Measurements from ENCODE around the gene CEL. TPM values are rescaled to one million over a fixed set of nuclear protein-coding genes. Genes with fewer than 3 reads are reported as not detected.
"Not testable (repeated sequence)": the region's sequence is repeated elsewhere in the genome, so short reads cannot be mapped to it uniquely, and the experiment has no call there.

The CEL gene
- total RNA-seq, 1 experiment from 2014 or later, result 6.6 TPM

- no peak for TF ChIP-seq FOXP1 (CRISPR knock-in tag; IDR thresholded peaks at IDR 0.05; ENCODE audit: borderline replicate concordance)
Measured at GRCh38 chr9:133067006-133067405, 5.2 kb downstream of the CEL start (continued).

GRCh38 chr9:133067813-133068212 is 6.0 kb downstream of the CEL start:
- ATAC-seq, result no peak
- Mint-ChIP-seq H3K36me3 (peaks cover 3% of the 10 kb centered on the region), H3K4me1 (peaks cover 4% of the 10 kb centered on the region), H3K4me3 (no peak overlapping the region), H3K9me3 (no peaks in the 10 kb centered on the region), H3K27me3 (ENCODE audit: low read depth) (no peaks in the 10 kb centered on the region), H3K27ac (no peak overlapping the region)
- ChIA-PET CTCF (interaction anchor here (1.0 to 1.2 kb wide), 3 partner anchors 12 to 46 kb away, joined by 3 to 4 read pairs (median 4); no protein-coding TSS in a partner anchor), POLR2A (no interaction called here)
- TF ChIP-seq EMX1 (CRISPR knock-in tag; IDR thresholded peaks at IDR 0.05), result no peak
- TF ChIP-seq, protein P1, sequence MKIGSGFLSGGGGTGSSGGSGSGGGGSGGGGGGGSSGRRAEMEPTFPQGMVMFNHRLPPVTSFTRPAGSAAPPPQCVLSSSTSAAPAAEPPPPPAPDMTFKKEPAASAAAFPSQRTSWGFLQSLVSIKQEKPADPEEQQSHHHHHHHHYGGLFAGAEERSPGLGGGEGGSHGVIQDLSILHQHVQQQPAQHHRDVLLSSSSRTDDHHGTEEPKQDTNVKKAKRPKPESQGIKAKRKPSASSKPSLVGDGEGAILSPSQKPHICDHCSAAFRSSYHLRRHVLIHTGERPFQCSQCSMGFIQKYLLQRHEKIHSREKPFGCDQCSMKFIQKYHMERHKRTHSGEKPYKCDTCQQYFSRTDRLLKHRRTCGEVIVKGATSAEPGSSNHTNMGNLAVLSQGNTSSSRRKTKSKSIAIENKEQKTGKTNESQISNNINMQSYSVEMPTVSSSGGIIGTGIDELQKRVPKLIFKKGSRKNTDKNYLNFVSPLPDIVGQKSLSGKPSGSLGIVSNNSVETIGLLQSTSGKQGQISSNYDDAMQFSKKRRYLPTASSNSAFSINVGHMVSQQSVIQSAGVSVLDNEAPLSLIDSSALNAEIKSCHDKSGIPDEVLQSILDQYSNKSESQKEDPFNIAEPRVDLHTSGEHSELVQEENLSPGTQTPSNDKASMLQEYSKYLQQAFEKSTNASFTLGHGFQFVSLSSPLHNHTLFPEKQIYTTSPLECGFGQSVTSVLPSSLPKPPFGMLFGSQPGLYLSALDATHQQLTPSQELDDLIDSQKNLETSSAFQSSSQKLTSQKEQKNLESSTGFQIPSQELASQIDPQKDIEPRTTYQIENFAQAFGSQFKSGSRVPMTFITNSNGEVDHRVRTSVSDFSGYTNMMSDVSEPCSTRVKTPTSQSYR (CRISPR knock-in tag; IDR thresholded peaks at IDR 0.05), result no peak
- DNase-seq (ENCODE audit: low spot score), result no peak

DNA sequence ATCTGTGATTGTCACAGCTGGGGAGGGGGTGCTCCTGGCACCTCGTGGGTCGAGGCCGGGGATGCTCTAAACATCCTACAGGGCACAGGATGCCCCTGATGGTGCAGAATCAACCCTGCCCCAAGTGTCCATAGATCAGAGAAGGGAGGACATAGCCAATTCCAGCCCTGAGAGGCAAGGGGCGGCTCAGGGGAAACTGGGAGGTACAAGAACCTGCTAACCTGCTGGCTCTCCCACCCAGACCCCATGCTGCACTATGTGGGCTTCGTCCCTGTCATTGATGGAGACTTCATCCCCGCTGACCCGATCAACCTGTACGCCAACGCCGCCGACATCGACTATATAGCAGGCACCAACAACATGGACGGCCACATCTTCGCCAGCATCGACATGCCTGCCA is 6.7 kb downstream of the CEL start:
- H3K27me3 Mint-ChIP-seq (ENCODE audit: low read depth); ATAC-seq; H3K4me1 Mint-ChIP-seq; DNase-seq (ENCODE audit: low spot score); H3K4me3 Mint-ChIP-seq; H3K27ac Mint-ChIP-seq; POLR2A ChIA-PET; H3K9me3 Mint-ChIP-seq; H3K36me3 Mint-ChIP-seq: not testable (repeated sequence)
- CTCF ChIA-PET, result interaction anchor here (1.2 kb wide), 1 partner anchor 46 kb away, joined by 3 read pairs; no protein-coding TSS in a partner anchor

- ATAC-seq; H3K9me3 Mint-ChIP-seq; POLR2A ChIA-PET; H3K27me3 Mint-ChIP-seq (ENCODE audit: low read depth); H3K27ac Mint-ChIP-seq; H3K4me3 Mint-ChIP-seq; H3K36me3 Mint-ChIP-seq; H3K4me1 Mint-ChIP-seq; DNase-seq (ENCODE audit: low spot score): not testable (repeated sequence)
- CTCF ChIA-PET, result interaction anchor here (1.2 kb wide), 1 partner anchor 10 kb away, joined by 4 read pairs; no protein-coding TSS in a partner anchor
Measured at GRCh38 chr9:133070500-133070961, 8.8 kb downstream of the CEL start.

- H3K9me3 Mint-ChIP-seq; POLR2A ChIA-PET; DNase-seq (ENCODE audit: low spot score); H3K27me3 Mint-ChIP-seq (ENCODE audit: low read depth); H3K36me3 Mint-ChIP-seq; H3K4me1 Mint-ChIP-seq; ATAC-seq; H3K27ac Mint-ChIP-seq; H3K4me3 Mint-ChIP-seq: not testable (repeated sequence)
- CTCF ChIA-PET, result interaction anchor here (1.1 kb wide), 1 partner anchor 73 kb away, joined by 6 read pairs; no protein-coding TSS in a partner anchor
Measured at GRCh38 chr9:133070985-133071384, 9.2 kb downstream of the CEL start.

DNA sequence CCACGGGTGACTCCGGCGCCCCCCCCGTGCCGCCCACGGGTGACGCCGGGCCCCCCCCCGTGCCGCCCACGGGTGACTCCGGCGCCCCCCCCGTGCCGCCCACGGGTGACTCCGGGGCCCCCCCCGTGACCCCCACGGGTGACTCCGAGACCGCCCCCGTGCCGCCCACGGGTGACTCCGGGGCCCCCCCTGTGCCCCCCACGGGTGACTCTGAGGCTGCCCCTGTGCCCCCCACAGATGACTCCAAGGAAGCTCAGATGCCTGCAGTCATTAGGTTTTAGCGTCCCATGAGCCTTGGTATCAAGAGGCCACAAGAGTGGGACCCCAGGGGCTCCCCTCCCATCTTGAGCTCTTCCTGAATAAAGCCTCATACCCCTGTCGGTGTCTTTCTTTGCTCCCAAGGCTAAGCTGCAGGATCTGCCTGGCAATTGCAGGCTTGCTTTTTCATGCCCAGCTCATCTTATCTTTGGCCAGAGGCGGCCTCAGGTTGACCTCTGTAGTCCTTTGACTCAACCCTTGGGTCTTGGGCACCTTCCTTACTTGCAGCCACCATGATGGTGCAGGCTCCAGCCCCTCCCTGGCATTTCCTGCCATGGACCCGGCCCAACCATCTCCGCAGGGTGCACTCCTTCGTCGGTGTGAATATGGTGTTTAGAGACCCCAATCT is 9.8 kb downstream of the CEL start:
- ATAC-seq, result no peak
- no peaks in the 10 kb centered on the region for H3K9me3 Mint-ChIP-seq
- TF ChIP-seq ZNF317 (CRISPR knock-in tag; IDR thresholded peaks at IDR 0.05; ENCODE audit: borderline replicate concordance, low read depth), result 0 out of 2 replicates have a peak, but pooled peaks have one; percentile 63
- TF ChIP-seq NFE2L1 (CRISPR knock-in tag; IDR thresholded peaks at IDR 0.05), result no peak
- no peak overlapping the region for H3K27ac Mint-ChIP-seq
- no peak for DNase-seq (ENCODE audit: low spot score)
- POLR2A ChIA-PET, result no interaction called here
- H3K36me3 Mint-ChIP-seq, result peaks cover 3% of the 10 kb centered on the region
- no peak overlapping the region for H3K4me3 Mint-ChIP-seq
- CTCF ChIA-PET, result interaction anchor here (1.1 kb wide), 1 partner anchor 72 kb away, joined by 6 read pairs; no protein-coding TSS in a partner anchor
- H3K27me3 Mint-ChIP-seq (ENCODE audit: low read depth), result no peaks in the 10 kb centered on the region
- 0 out of 2 replicates have a peak, but pooled peaks cover 7% of the 10 kb centered on the region for H3K4me1 Mint-ChIP-seq

- H3K27me3 Mint-ChIP-seq (ENCODE audit: low read depth); H3K4me1 Mint-ChIP-seq; ATAC-seq; H3K9me3 Mint-ChIP-seq; DNase-seq (ENCODE audit: low spot score); H3K4me3 Mint-ChIP-seq; H3K27ac Mint-ChIP-seq; POLR2A ChIA-PET; H3K36me3 Mint-ChIP-seq: not testable (repeated sequence)
- CTCF ChIA-PET, result interaction anchor here (1.1 kb wide), 1 partner anchor 72 kb away, joined by 6 read pairs; no protein-coding TSS in a partner anchor
Measured at GRCh38 chr9:133072210-133072609, 10.4 kb downstream of the CEL start.
